ENCODE data around the gene MSL1. TPM values are rescaled to one million over a fixed set of nuclear protein-coding genes. Genes with fewer than 3 reads are reported as not detected.

Gene MSL1
- total and polyA plus RNA-seq, 2 of the 13 experiments (the other 11 are each of a cell fraction or from before 2014, with no cell fraction given), result 63.8 to 88.5 TPM

- TF ChIP-seq ZHX2 (IDR thresholded peaks at IDR 0.05; ENCODE audit: low read depth), result no peak
- TF ChIP-seq ZHX2 (CRISPR knock-in tag; IDR thresholded peaks at IDR 0.05; ENCODE audit: borderline replicate concordance), result no peak
- TF ChIP-seq ZNF343 (CRISPR knock-in tag; IDR thresholded peaks at IDR 0.05), result no peak
- 0 out of 2 replicates have a peak, but pooled peaks have one; percentile 66 for TF ChIP-seq ARID2 (CRISPR knock-in tag; IDR thresholded peaks at IDR 0.05; ENCODE audit: borderline replicate concordance)
- TF ChIP-seq NFYC (CRISPR knock-in tag; IDR thresholded peaks at IDR 0.05), result no peak
- TF ChIP-seq ZNF256 (CRISPR knock-in tag; conservative IDR thresholded peaks at IDR 0.05), result no peak
- no peak; the same call in 1 of the 2 replicates for TF ChIP-seq ARID4A (CRISPR knock-in tag; IDR thresholded peaks at IDR 0.05; ENCODE audit: borderline replicate concordance)
- TF ChIP-seq ZNF841 (CRISPR knock-in tag; IDR thresholded peaks at IDR 0.05; ENCODE audit: borderline replicate concordance), result no peak
- peak; percentile 25; the same call in 1 of the 3 replicates for TF ChIP-seq MXI1 (IDR thresholded peaks at IDR 0.05; ENCODE audit: borderline replicate concordance, low read depth, low read length)
- TF ChIP-seq PAXIP1 (CRISPR knock-in tag; conservative IDR thresholded peaks at IDR 0.05), result peak; percentile 52
- TF ChIP-seq KDM2A (CRISPR knock-in tag; IDR thresholded peaks at IDR 0.05; ENCODE audit: borderline replicate concordance, low read depth), result peak; percentile 35
These were observed at the start of gene MSL1 (continued) for GRCh38 chr17:40121181-40122135.
